ENCODE data around the gene TMPRSS11A.

TMPRSS11A gene

DNA sequence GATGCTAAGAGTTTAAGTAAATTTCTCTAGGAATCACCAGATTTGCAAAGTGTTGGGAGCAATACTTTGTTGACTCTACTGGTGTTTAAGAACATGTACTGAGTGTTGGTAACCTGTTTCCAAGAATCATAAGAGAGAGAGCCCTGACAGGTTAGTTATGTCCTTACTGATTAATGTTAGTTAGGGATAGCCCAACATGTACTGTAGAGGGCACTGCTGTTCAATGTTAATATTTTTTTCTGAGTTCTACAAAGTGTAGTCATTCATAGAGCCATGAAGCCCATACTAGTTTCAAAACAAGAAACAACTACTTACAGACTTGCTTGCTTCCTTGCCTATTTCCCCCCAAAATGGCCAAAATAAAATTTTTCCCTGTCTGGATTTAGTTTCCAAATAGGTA lies 91.4 kb downstream of the TMPRSS11A start:
- no peak for DNase-seq (ENCODE audit: low read depth in 2 of 2)

DNA sequence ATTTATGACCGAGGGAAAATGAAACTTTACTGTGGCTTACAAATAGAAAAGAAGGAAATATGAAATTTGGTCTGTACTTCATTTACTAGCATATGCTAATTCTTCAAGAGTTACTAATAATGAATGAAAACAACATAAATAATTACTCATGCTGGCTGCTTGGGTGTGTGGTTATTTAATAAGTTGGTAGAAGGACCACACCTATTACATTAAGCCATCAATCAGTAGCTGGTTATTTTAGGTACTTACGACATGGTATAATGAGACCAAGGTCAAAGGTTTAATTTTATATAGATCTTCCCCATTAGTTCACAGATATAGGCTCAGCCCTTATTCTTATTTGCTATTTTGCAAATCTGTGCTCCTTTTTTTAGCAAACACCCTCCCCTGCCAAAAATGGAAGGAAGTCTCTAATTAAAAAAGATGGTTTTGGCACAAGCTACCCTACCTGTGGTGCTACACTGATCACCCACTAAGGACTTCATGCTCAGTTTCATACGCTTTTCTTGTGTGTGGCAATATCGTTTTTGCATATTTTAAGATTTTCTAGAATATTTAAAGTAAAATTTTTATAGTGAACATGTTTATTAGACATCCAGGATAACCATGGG lies 93.6 kb downstream of the TMPRSS11A start:
- no peak for DNase-seq (ENCODE audit: low read depth in 2 of 2)

- no peak for DNase-seq (ENCODE audit: low read depth in 2 of 2)
Measured at GRCh38 chr4:67861513-67861912, 101.8 kb downstream of the TMPRSS11A start.
